RWPE1 (cell line): Measurements from ENCODE around the gene LTBR.

ENCODE experiments used
- CTCF ChIA-PET: fragments of 350-600 bp; sonication (Branson Sonifier 250); formaldehyde crosslinking; extraction: SDS; loops from one replicate; lab custom pipeline; 2021; lab: Yijun Ruan, JAX
- POLR2A ChIA-PET: fragments of 400-600 bp; formaldehyde crosslinking; extraction: SDS; loops from one replicate; lab custom pipeline; 2020; ENCODE audit warnings: antibody characterized with exemption; ENCODE audit not compliant: low non-redundant PET; lab: Yijun Ruan, JAX
- DNase-seq: peaks from one replicate; pipeline ENCODE4 v3.0.0; 2012; ENCODE audit warnings: low spot score
- H3K27ac ChIP-seq: fragments of 450-650 bp; 2 replicates; pipeline ENCODE4 v1.5.1; 2017
- TF ChIP-seq, protein P1 (sequence below): fragments of 450-650 bp; conservative IDR thresholded peaks from 2 replicates; pipeline ENCODE4 v1.5.1; 2017; ENCODE audit warnings: low read depth, mild to moderate bottlenecking

LTBR gene

GRCh38 chr12:6420364-6420763 is 36.4 kb downstream of the LTBR start:
- H3K27ac ChIP-seq = no peak overlapping the region
- CTCF ChIA-PET = no interaction called here
- POLR2A ChIA-PET = interaction anchor here (0.7 kb wide), 1 partner anchor 264 kb away, joined by 4 read pairs; no protein-coding TSS in a partner anchor
- TF ChIP-seq, protein P1, sequence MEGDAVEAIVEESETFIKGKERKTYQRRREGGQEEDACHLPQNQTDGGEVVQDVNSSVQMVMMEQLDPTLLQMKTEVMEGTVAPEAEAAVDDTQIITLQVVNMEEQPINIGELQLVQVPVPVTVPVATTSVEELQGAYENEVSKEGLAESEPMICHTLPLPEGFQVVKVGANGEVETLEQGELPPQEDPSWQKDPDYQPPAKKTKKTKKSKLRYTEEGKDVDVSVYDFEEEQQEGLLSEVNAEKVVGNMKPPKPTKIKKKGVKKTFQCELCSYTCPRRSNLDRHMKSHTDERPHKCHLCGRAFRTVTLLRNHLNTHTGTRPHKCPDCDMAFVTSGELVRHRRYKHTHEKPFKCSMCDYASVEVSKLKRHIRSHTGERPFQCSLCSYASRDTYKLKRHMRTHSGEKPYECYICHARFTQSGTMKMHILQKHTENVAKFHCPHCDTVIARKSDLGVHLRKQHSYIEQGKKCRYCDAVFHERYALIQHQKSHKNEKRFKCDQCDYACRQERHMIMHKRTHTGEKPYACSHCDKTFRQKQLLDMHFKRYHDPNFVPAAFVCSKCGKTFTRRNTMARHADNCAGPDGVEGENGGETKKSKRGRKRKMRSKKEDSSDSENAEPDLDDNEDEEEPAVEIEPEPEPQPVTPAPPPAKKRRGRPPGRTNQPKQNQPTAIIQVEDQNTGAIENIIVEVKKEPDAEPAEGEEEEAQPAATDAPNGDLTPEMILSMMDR = no peak
- no peak for DNase-seq

- DNase-seq = peak; percentile 76
- ChIA-PET POLR2A (no interaction called here), CTCF (interaction anchor here (0.6 to 3.2 kb wide), 11 partner anchors 14 to 62 kb away, joined by 3 to 29 read pairs (median 3); partner anchors contain the start of gene TAPBPL)
- TF ChIP-seq, protein P1 = peak; percentile 69
- H3K27ac ChIP-seq = no peak overlapping the region
Observed at GRCh38 chr12:6423267-6424007, 39.5 kb downstream of the LTBR start.

GRCh38 chr12:6424008-6424347 is 40.0 kb downstream of the LTBR start:
- H3K27ac ChIP-seq = no peak overlapping the region
- TF ChIP-seq, protein P1 = no peak
- POLR2A ChIA-PET = no interaction called here
- CTCF ChIA-PET = interaction anchor here (0.6 to 3.2 kb wide), 10 partner anchors 14 to 42 kb away, joined by 3 to 29 read pairs (median 3); partner anchors contain the start of gene TAPBPL
- no peak for DNase-seq

DNA sequence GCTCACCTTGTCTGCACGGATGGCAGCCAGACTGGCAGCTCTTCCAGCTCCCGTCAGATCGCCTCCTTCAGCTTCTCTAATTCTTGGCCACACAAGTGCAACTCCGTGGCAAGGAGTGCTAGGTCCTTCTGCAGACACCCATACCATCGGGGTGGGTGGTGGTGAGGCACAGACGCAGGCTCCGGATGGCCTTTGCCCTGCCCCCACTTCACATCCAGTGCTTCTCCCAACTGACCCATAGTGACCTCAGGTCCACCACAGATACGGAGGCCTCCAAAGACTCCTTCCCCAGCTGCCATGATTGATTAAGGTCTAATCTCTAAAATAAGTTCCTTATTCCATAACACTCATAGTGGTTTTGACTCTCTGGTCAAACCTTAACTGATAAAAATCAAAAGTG is 40.9 kb downstream of the LTBR start:
- no peak for DNase-seq
- ChIA-PET POLR2A (no interaction called here), CTCF (interaction anchor here (0.8 to 3.2 kb wide), 2 partner anchors 38 to 41 kb away, joined by 10 to 29 read pairs; no protein-coding TSS in a partner anchor)
- no peak overlapping the region for H3K27ac ChIP-seq
- TF ChIP-seq, protein P1 = no peak

GRCh38 chr12:6425590-6426531 is 41.9 kb downstream of the LTBR start:
- POLR2A ChIA-PET = no interaction called here
- no peak overlapping the region for H3K27ac ChIP-seq

More at GRCh38 chr12:6425590-6426531, 41.9 kb downstream of the LTBR start:
- TF ChIP-seq, protein P1 = no peak
- CTCF ChIA-PET = interaction anchor here (0.6 to 3.2 kb wide), 2 partner anchors 40 to 62 kb away, joined by 3 to 29 read pairs; no protein-coding TSS in a partner anchor
- no peak for DNase-seq
